ENCODE measurements around the gene ZBTB21.

DNA sequence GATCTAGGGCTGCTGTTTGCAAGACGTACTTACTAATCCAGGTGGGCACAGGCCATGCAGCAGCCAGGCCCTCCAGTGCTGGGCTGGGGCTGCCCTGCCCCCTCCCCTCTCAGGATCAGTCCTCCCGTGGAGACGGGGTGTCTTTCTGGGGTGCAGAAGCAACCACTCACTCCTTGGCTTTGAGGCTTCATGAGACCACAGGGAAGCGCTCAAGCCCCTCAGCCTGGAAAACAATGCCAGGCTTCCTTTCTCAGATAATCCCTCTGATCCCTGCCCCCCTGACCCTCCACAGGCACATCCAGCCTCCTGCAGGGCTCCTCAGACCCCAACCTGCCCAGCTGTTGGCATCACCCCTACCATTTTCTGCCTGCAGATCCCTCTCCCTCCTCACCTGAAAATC is 42.5 kb downstream of the ZBTB21 start:
- TF ChIP-seq, protein P1, sequence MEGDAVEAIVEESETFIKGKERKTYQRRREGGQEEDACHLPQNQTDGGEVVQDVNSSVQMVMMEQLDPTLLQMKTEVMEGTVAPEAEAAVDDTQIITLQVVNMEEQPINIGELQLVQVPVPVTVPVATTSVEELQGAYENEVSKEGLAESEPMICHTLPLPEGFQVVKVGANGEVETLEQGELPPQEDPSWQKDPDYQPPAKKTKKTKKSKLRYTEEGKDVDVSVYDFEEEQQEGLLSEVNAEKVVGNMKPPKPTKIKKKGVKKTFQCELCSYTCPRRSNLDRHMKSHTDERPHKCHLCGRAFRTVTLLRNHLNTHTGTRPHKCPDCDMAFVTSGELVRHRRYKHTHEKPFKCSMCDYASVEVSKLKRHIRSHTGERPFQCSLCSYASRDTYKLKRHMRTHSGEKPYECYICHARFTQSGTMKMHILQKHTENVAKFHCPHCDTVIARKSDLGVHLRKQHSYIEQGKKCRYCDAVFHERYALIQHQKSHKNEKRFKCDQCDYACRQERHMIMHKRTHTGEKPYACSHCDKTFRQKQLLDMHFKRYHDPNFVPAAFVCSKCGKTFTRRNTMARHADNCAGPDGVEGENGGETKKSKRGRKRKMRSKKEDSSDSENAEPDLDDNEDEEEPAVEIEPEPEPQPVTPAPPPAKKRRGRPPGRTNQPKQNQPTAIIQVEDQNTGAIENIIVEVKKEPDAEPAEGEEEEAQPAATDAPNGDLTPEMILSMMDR (IDR thresholded peaks at IDR 0.05; ENCODE audit: control extremely low read depth in 1 of 3, insufficient read depth in 1 of 3, low read depth in 1 of 3, low read length in 3 of 3), result no peak
- TF ChIP-seq, protein P2, sequence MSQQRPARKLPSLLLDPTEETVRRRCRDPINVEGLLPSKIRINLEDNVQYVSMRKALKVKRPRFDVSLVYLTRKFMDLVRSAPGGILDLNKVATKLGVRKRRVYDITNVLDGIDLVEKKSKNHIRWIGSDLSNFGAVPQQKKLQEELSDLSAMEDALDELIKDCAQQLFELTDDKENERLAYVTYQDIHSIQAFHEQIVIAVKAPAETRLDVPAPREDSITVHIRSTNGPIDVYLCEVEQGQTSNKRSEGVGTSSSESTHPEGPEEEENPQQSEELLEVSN (IDR thresholded peaks at IDR 0.05), result no peak
- TF ChIP-seq HDAC2 (IDR thresholded peaks at IDR 0.05; ENCODE audit: borderline replicate concordance in 1 of 2, low read depth in 2 of 2, low read length in 2 of 2) (no peak), TEAD4 (IDR thresholded peaks at IDR 0.05; ENCODE audit: low read depth, low read length) (no peak), SAP30 (IDR thresholded peaks at IDR 0.05; ENCODE audit: insufficient read depth, insufficient replicate concordance, low read length) (no peak), POLR2AphosphoS5 (IDR thresholded peaks at IDR 0.05; ENCODE audit: low read depth, low read length) (no peak), GTF2F1 (IDR thresholded peaks at IDR 0.05; ENCODE audit: borderline replicate concordance, low read depth, low read length) (no peak)
- TF ChIP-seq, protein P3, sequence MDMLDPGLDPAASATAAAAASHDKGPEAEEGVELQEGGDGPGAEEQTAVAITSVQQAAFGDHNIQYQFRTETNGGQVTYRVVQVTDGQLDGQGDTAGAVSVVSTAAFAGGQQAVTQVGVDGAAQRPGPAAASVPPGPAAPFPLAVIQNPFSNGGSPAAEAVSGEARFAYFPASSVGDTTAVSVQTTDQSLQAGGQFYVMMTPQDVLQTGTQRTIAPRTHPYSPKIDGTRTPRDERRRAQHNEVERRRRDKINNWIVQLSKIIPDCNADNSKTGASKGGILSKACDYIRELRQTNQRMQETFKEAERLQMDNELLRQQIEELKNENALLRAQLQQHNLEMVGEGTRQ (IDR thresholded peaks at IDR 0.05; ENCODE audit: low read length), result no peak
